ENCODE results near the gene MCM9. TPM values are rescaled to one million over a fixed set of nuclear protein-coding genes. Genes with fewer than 3 reads are reported as not detected.
A peak's percentile ranks its signal among the peaks of the same experiment; 100 is the strongest.

MCM9 gene
- total RNA-seq, 1 donor from 2014 or later: 10.1 TPM

DNA sequence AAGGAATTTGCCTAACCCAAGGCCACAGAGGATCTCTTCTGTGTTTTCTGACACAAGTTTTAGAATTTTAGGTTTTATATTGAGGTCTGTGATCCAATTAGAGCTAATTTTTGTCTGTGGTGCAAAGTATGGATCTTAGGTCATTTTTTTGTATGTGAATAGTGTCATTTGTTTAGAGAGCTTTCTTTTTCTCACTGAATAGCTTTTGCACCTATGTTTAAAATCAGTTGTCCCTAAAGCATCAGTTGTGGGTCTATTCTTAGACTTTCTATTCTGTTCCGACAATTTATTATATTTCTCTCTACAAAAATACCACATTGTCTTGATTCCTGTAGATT is 341 bp upstream of the MCM9 start:
- peaks cover 7% of the 10 kb centered on the region for H3K4me1 Mint-ChIP-seq (ENCODE audit: low read depth, unreplicated experiment)
- H3K27ac Mint-ChIP-seq (ENCODE audit: unreplicated experiment): peak overlapping the region; percentile 93
- peaks cover 2% of the 10 kb centered on the region for H3K36me3 ChIP-seq (ENCODE audit: insufficient read depth, low read length)
- no peaks in the 10 kb centered on the region for H3K9me3 ChIP-seq (ENCODE audit: insufficient read depth, low read depth, low read length)
- H3K4me1 ChIP-seq (ENCODE audit: insufficient read depth, low read length): peaks cover 4% of the 10 kb centered on the region
- no peaks in the 10 kb centered on the region for H3K27me3 ChIP-seq (ENCODE audit: insufficient read depth, low read length)
- H3K4me3 Mint-ChIP-seq (ENCODE audit: unreplicated experiment): peak overlapping the region; percentile 92
- peaks cover 3% of the 10 kb centered on the region for H3K36me3 Mint-ChIP-seq (ENCODE audit: low read depth, unreplicated experiment)
- TF ChIP-seq EZH2 (IDR thresholded peaks at IDR 0.05; ENCODE audit: insufficient read depth, low read length): no peak
- TF ChIP-seq, protein P1, sequence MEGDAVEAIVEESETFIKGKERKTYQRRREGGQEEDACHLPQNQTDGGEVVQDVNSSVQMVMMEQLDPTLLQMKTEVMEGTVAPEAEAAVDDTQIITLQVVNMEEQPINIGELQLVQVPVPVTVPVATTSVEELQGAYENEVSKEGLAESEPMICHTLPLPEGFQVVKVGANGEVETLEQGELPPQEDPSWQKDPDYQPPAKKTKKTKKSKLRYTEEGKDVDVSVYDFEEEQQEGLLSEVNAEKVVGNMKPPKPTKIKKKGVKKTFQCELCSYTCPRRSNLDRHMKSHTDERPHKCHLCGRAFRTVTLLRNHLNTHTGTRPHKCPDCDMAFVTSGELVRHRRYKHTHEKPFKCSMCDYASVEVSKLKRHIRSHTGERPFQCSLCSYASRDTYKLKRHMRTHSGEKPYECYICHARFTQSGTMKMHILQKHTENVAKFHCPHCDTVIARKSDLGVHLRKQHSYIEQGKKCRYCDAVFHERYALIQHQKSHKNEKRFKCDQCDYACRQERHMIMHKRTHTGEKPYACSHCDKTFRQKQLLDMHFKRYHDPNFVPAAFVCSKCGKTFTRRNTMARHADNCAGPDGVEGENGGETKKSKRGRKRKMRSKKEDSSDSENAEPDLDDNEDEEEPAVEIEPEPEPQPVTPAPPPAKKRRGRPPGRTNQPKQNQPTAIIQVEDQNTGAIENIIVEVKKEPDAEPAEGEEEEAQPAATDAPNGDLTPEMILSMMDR (IDR thresholded peaks at IDR 0.05; ENCODE audit: insufficient read depth, low read depth, low read length): no peak
- no peaks in the 10 kb centered on the region for H3K9me3 Mint-ChIP-seq (ENCODE audit: unreplicated experiment)
- peaks cover 10% of the 10 kb centered on the region for H4K20me1 ChIP-seq (ENCODE audit: insufficient read depth, low read length)
- H3K4me3 ChIP-seq (ENCODE audit: insufficient read depth, low read depth, low read length): peak overlapping the region; percentile 96
- no peaks in the 10 kb centered on the region for H3K27me3 Mint-ChIP-seq (ENCODE audit: low read depth, unreplicated experiment)
- H2AFZ ChIP-seq (ENCODE audit: low read depth, low read length): peak overlapping the region; percentile 94
- peak overlapping the region; percentile 98 for H3K4me2 ChIP-seq (ENCODE audit: low read length)
- no peak for FAIRE-seq
- peak overlapping the region; percentile 93 for H3K9ac ChIP-seq (ENCODE audit: low read length)
- DNase-seq (ENCODE audit: low read depth): no peak
- H3K79me2 ChIP-seq (ENCODE audit: insufficient read depth, low read length): peaks cover 15% of the 10 kb centered on the region
- peak overlapping the region; percentile 66 for H3K27ac ChIP-seq (ENCODE audit: low read depth, low read length)

DNA sequence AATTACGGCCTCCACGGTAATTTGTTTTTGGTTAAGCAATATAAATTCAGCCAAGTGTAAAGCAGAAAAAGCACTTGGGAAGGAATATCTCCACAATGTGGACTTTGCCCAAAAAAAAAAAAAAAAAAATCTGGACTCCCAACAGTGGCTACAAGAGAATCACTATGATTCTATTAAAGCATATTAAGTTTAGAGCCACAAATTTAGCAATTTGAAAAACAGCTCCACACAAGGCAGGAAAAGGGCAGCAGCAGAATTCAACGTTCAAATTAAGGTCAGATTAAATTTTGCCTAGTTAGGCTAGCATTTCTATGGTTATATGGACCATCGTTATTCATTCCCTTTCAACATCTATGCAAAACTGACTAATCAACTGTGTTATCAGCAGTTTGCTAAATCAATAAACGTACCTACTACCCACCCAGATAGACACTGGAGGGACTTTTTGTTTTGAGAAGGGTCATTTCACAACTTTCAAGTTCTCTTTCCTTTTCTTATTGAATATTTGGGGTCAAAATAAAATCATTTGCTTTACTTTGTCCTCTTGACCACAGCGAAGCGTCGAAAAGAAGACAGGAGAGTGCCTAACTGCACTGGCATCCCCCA is 1.0 kb downstream of the MCM9 start:
- no peak for TF ChIP-seq EZH2 (IDR thresholded peaks at IDR 0.05; ENCODE audit: insufficient read depth, low read length)
- TF ChIP-seq, protein P1 (IDR thresholded peaks at IDR 0.05; ENCODE audit: insufficient read depth, low read depth, low read length): no peak
- Histone ChIP-seq H3K4me1 (ENCODE audit: insufficient read depth, low read length) (peaks cover 4% of the 10 kb centered on the region), H3K4me3 (ENCODE audit: insufficient read depth, low read depth, low read length) (peak overlapping the region; percentile 96), H3K4me2 (ENCODE audit: low read length) (peak overlapping the region; percentile 98), H2AFZ (ENCODE audit: low read depth, low read length) (no peak overlapping the region), H4K20me1 (ENCODE audit: insufficient read depth, low read length) (peaks cover 10% of the 10 kb centered on the region), H3K9ac (ENCODE audit: low read length) (peak overlapping the region; percentile 93), H3K79me2 (ENCODE audit: insufficient read depth, low read length) (peaks cover 15% of the 10 kb centered on the region), H3K27me3 (ENCODE audit: insufficient read depth, low read length) (no peaks in the 10 kb centered on the region), H3K27ac (ENCODE audit: low read depth, low read length) (no peak overlapping the region), H3K9me3 (ENCODE audit: insufficient read depth, low read depth, low read length) (no peaks in the 10 kb centered on the region), H3K36me3 (ENCODE audit: insufficient read depth, low read length) (peaks cover 2% of the 10 kb centered on the region)
- FAIRE-seq (no peak), DNase-seq (ENCODE audit: low read depth) (no peak)
- Mint-ChIP-seq H3K4me1 (ENCODE audit: low read depth, unreplicated experiment) (peaks cover 7% of the 10 kb centered on the region), H3K4me3 (ENCODE audit: unreplicated experiment) (peak overlapping the region; percentile 90), H3K27ac (ENCODE audit: unreplicated experiment) (no peak overlapping the region), H3K9me3 (ENCODE audit: unreplicated experiment) (no peaks in the 10 kb centered on the region), H3K36me3 (ENCODE audit: low read depth, unreplicated experiment) (no peaks in the 10 kb centered on the region), H3K27me3 (ENCODE audit: low read depth, unreplicated experiment) (no peaks in the 10 kb centered on the region)

DNA sequence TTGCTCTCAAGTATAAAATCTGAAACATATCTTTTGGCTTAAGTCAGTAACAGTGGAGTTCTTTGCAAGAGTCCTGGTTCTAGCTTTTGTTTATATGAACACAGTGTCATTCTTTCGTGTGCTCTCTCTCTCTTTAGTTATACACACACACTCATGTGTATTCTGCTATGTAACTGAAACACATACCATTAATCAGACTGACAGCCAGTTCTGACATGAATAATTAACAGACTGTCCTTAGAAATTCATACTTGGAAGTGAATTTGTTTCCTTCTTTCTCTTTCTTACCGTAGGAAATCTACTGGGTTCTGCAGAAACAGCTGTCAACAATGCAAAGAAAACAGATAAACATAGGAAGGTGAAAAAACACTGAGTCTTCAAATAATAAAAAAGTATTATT is 2.5 kb downstream of the MCM9 start:
- peaks cover 7% of the 10 kb centered on the region for H3K4me1 Mint-ChIP-seq (ENCODE audit: low read depth, unreplicated experiment)
- Histone ChIP-seq H3K27ac (ENCODE audit: low read depth, low read length) (no peak overlapping the region), H3K79me2 (ENCODE audit: insufficient read depth, low read length) (peaks cover 15% of the 10 kb centered on the region), H3K27me3 (ENCODE audit: insufficient read depth, low read length) (no peaks in the 10 kb centered on the region), H2AFZ (ENCODE audit: low read depth, low read length) (no peak overlapping the region), H3K36me3 (ENCODE audit: insufficient read depth, low read length) (peaks cover 4% of the 10 kb centered on the region), H3K9me3 (ENCODE audit: insufficient read depth, low read depth, low read length) (no peaks in the 10 kb centered on the region), H4K20me1 (ENCODE audit: insufficient read depth, low read length) (peaks cover 10% of the 10 kb centered on the region), H3K4me3 (ENCODE audit: insufficient read depth, low read depth, low read length) (no peak overlapping the region), H3K4me1 (ENCODE audit: insufficient read depth, low read length) (peaks cover 4% of the 10 kb centered on the region), H3K4me2 (ENCODE audit: low read length) (no peak overlapping the region), H3K9ac (ENCODE audit: low read length) (no peak overlapping the region)
- FAIRE-seq: no peak
- TF ChIP-seq EZH2 (IDR thresholded peaks at IDR 0.05; ENCODE audit: insufficient read depth, low read length): no peak
- TF ChIP-seq, protein P1 (IDR thresholded peaks at IDR 0.05; ENCODE audit: insufficient read depth, low read depth, low read length): no peak
- no peaks in the 10 kb centered on the region for H3K9me3 Mint-ChIP-seq (ENCODE audit: unreplicated experiment)
- no peaks in the 10 kb centered on the region for H3K27me3 Mint-ChIP-seq (ENCODE audit: low read depth, unreplicated experiment)
- no peak for DNase-seq (ENCODE audit: low read depth)
- peak overlapping the region; percentile 4 for H3K27ac Mint-ChIP-seq (ENCODE audit: unreplicated experiment)
- H3K36me3 Mint-ChIP-seq (ENCODE audit: low read depth, unreplicated experiment): no peaks in the 10 kb centered on the region
- no peak overlapping the region for H3K4me3 Mint-ChIP-seq (ENCODE audit: unreplicated experiment)

Data from astrocyte (in vitro differentiated cells and primary cell).